ENCODE results near the gene LRRN3. TPM values are rescaled to one million over a fixed set of nuclear protein-coding genes. Genes with fewer than 3 reads are reported as not detected.

The LRRN3 gene
- total and polyA plus RNA-seq, 2 of the 8 experiments (the other 6 are each of a cell fraction or from before 2014, with no cell fraction given) = 0.20 to 0.32 TPM

DNA sequence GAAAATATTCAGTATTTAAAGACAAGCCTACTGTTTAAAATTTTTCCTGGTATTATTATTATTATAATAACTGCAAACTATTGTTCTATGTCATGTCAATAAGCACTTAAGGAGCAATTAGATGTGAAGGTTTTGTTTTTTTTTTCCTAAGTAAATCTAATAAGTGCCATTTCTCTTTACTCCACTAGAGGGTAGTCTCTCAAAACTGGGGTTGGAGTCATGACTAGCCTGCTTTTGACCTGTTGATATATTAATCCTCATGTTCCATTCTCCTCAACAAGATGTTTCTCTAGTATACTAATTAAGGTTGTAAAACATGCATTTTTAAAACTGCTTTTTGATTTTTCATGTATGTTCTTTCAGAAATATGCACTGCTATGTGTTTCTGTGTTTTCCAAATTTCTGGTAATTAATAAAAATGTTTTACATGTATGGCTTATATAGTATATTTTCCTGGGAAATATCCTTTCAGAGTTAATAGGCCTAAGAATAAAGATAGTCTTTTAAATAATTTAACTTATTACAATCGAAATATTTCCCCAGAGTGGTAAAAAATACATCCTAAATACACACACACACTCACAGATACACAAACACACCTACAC lies 1.0 kb upstream of the LRRN3 start (continued):
- TF ChIP-seq POLR2AphosphoS5 (IDR thresholded peaks at IDR 0.05; ENCODE audit: low read depth, low read length) = no peak
- no peak for TF ChIP-seq SRF (IDR thresholded peaks at IDR 0.05; ENCODE audit: low read depth, low read length)
- peak; percentile 53 to 61 for TF ChIP-seq RAD21 (IDR thresholded peaks at IDR 0.05 in 1 of 2, conservative IDR thresholded peaks at IDR 0.05 in 1 of 2; ENCODE audit: low read depth in 2 of 2, low read length in 2 of 2)
- no peak for TF ChIP-seq KDM5A (IDR thresholded peaks at IDR 0.05; ENCODE audit: low read length)
- TF ChIP-seq CHD7 (IDR thresholded peaks at IDR 0.05; ENCODE audit: insufficient replicate concordance, low read length) = no peak

Data from H1 (cell line).